Breast epithelium (tissue), 3 donors: ENCODE results near the gene PLD1.

Source experiments
- CTCF ChIP-seq, 3 donors: fragments of 450-650 bp; IDR thresholded peaks; one replicate each; pipeline ENCODE4 v1.5.1; 2016 to 2017; ENCODE audit warnings: antibody characterized with exemption in 3 of 3, mild to moderate bottlenecking in 3 of 3, moderate library complexity in 3 of 3
- POLR2AphosphoS5 ChIP-seq, 3 donors: sonication (generic); formaldehyde crosslinking; IDR thresholded peaks; one replicate each; pipeline ENCODE4 v1.6.1; 2017; ENCODE audit warnings: antibody characterized with exemption in 3 of 3

DNA sequence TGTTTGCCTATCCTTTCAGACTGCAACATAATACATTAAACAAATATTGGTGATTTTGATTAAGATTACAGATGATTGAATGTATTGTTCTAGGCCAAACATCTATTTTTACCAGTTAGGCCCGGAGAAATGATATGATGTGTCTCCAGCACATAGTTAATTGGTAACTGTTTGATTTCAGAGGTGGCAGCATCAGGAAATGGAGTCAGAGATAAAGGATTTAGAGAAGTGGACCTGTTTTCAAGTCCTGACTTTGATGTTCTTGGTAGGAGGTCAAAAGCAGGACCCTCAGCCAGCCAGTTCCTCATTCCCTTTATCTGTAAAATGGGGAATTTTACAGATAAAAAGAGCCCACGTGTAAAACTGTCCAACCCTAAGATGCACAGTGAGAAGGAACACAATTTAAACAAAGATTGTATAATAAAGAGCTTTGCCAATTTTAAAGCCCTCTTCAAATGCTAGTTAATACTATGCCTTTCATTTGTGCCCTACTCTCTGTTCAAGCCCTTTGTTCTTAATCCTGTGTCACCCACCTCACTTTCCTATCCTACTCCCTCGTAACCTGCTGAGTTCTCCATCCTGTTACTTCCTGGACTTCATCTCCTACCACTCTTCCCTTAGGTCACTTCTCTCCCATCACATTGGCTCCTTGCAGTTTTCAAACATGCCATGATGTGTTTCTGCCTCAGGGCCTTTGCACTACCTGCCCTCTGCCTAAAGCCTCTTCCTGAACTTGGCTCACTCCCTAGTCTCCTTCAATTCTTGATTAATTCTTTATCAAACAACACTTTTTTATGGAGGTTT is 35.4 kb upstream of the PLD1 start:
- no peak for TF ChIP-seq CTCF (IDR thresholded peaks at IDR 0.05)
- no peak for TF ChIP-seq POLR2AphosphoS5 (IDR thresholded peaks at IDR 0.05)
